Uterus (tissue), 4 donors: ENCODE measurements around the gene ZNF407. TPM values are rescaled to one million over a fixed set of nuclear protein-coding genes. Genes with fewer than 3 reads are reported as not detected.

ENCODE experiments used
- DNase-seq, 2 donors: peaks; one replicate each; pipeline ENCODE4 v3.0.0-alpha.2; 2019 to 2020
- H3K27ac ChIP-seq, 2 donors: fragments of 200-600 bp; sonication (generic); 1 replicate in 1 of 2; 2 replicates in 1 of 2; pipeline ENCODE4 v1.5.1; 2016 to 2018
- H3K27me3 ChIP-seq, 2 donors: fragments of 200-600 bp; sonication (generic); one replicate each; pipeline ENCODE4 v1.5.1; 2018 to 2019; ENCODE audit warnings: control low read depth in 1 of 2
- H3K36me3 ChIP-seq, 2 donors: fragments of 200-600 bp; sonication (generic); one replicate each; pipeline ENCODE4 v1.5.1; 2019; ENCODE audit warnings: control low read depth in 1 of 2
- H3K4me1 ChIP-seq, 2 donors: fragments of 200-600 bp; sonication (generic); one replicate each; pipeline ENCODE4 v1.5.1; 2018 to 2019; ENCODE audit warnings: control low read depth in 1 of 2
- H3K4me3 ChIP-seq, 2 donors: fragments of 200-600 bp; sonication (generic); 1 replicate in 1 of 2; 2 replicates in 1 of 2; pipeline ENCODE4 v1.5.1; 2018 to 2019; ENCODE audit warnings: mild to moderate bottlenecking in 1 of 2
- H3K9me3 ChIP-seq, 2 donors: fragments of 200-600 bp; sonication (generic); one replicate each; pipeline ENCODE4 v1.5.1; 2019; ENCODE audit warnings: control low read depth in 1 of 2
- CTCF ChIP-seq, 4 experiments: fragments of 200-600 bp in 2 of 4; fragments of 450-650 bp in 2 of 4; sonication (generic) in 2 of 4; IDR thresholded peaks; one replicate each; pipeline ENCODE4 v1.5.1; 2016 to 2019; ENCODE audit warnings: antibody characterized with exemption in 4 of 4, mild to moderate bottlenecking in 2 of 4, moderate library complexity in 1 of 4
- POLR2A ChIP-seq, 2 donors: fragments of 450-650 bp; IDR thresholded peaks; one replicate each; pipeline ENCODE4 v1.6.1; 2016; ENCODE audit warnings: antibody characterized with exemption in 2 of 2, mild to moderate bottlenecking in 1 of 2, moderate library complexity in 1 of 2
- intact Hi-C: fragments of 100-400 bp; cut with DNase I; formaldehyde crosslinking; loops from one replicate; pipeline ENCODE4 v1.15.1; 2023; ENCODE audit warnings: low total_unique reads
- total RNA-seq, 4 donors: library from RNA; depleted of rRNA in 3 of 4; stranded (reverse); fragments of >200 nt in 3 of 4; gene quantifications; one replicate each; pipeline versions ENCODE4 v1.1.0 to v1.2.4, GENCODE V29; 2014 to 2023
- donor health status: DM: yes; HTN: yes; CAD: no.

Gene ZNF407
- total RNA-seq, 4 donors from 2014 or later, result 10.6 to 38.9 (median 23.7) TPM

GRCh38 chr18:74994502-74995418 is 397.1 kb downstream of the ZNF407 start:
- no peaks in the 10 kb centered on the region for H3K27me3 ChIP-seq
- no peaks in the 10 kb centered on the region for H3K4me1 ChIP-seq
- TF ChIP-seq CTCF (IDR thresholded peaks at IDR 0.05) (no peak), POLR2A (IDR thresholded peaks at IDR 0.05) (no peak)
- H3K4me3 ChIP-seq, result no peak overlapping the region
- H3K9me3 ChIP-seq, result no peaks in the 10 kb centered on the region
- H3K36me3 ChIP-seq, result no peaks in the 10 kb centered on the region
- intact Hi-C loops, result no loop called here
- no peak for DNase-seq
- H3K27ac ChIP-seq, result no peak overlapping the region

GRCh38 chr18:74995419-74995736 is 397.7 kb downstream of the ZNF407 start:
- Histone ChIP-seq H3K27ac (no peak overlapping the region), H3K36me3 (no peaks in the 10 kb centered on the region), H3K4me1 (no peaks in the 10 kb centered on the region), H3K9me3 (no peaks in the 10 kb centered on the region), H3K4me3 (no peak overlapping the region), H3K27me3 (no peaks in the 10 kb centered on the region)
- TF ChIP-seq POLR2A (IDR thresholded peaks at IDR 0.05) (no peak), CTCF (IDR thresholded peaks at IDR 0.05) (no peak)
- intact Hi-C loops, result no loop called here
- no peak for DNase-seq

GRCh38 chr18:74996055-74996454 is 398.4 kb downstream of the ZNF407 start:
- no peak for TF ChIP-seq POLR2A (IDR thresholded peaks at IDR 0.05)
- TF ChIP-seq CTCF (IDR thresholded peaks at IDR 0.05), result no peak
- H3K27ac ChIP-seq, result no peak overlapping the region
- no peaks in the 10 kb centered on the region for H3K36me3 ChIP-seq
- no peak overlapping the region for H3K4me3 ChIP-seq
- intact Hi-C loops, result no loop called here
- H3K4me1 ChIP-seq, result no peaks in the 10 kb centered on the region
- H3K27me3 ChIP-seq, result no peaks in the 10 kb centered on the region
- no peak for DNase-seq
- H3K9me3 ChIP-seq, result no peaks in the 10 kb centered on the region

- Histone ChIP-seq H3K9me3 (no peaks in the 10 kb centered on the region), H3K4me3 (no peak overlapping the region), H3K27me3 (no peaks in the 10 kb centered on the region), H3K27ac (no peak overlapping the region), H3K36me3 (no peaks in the 10 kb centered on the region), H3K4me1 (no peaks in the 10 kb centered on the region)
- intact Hi-C loops, result no loop called here
- no peak for TF ChIP-seq POLR2A (IDR thresholded peaks at IDR 0.05)
- no peak for TF ChIP-seq CTCF (IDR thresholded peaks at IDR 0.05)
- DNase-seq, result no peak
Observed at GRCh38 chr18:74996996-74997395, 399.3 kb downstream of the ZNF407 start.

GRCh38 chr18:75000920-75001319 is 403.2 kb downstream of the ZNF407 start:
- no peaks in the 10 kb centered on the region for H3K27me3 ChIP-seq
- no peaks in the 10 kb centered on the region for H3K9me3 ChIP-seq
- no peaks in the 10 kb centered on the region for H3K36me3 ChIP-seq
- TF ChIP-seq CTCF (IDR thresholded peaks at IDR 0.05) (no peak), POLR2A (IDR thresholded peaks at IDR 0.05) (no peak)
- no peaks in the 10 kb centered on the region for H3K4me1 ChIP-seq
- no peak overlapping the region for H3K27ac ChIP-seq
- H3K4me3 ChIP-seq, result no peak overlapping the region
- intact Hi-C loops, result no loop called here
- no peak for DNase-seq
